OCI-LY3 (cell line): ENCODE results near the gene LRFN4.

Experiments
- H2AFZ ChIP-seq: fragments of 200-600, 300-600 bp; shearing (Covaris generic); 2 replicates; pipeline ENCODE4 v1.6.0; 2014; ENCODE audit warnings: antibody characterized with exemption, low read depth, low read length
- H3K27ac ChIP-seq: fragments of 200-600, 300-600 bp; sonication (generic); 2 replicates; pipeline ENCODE4 v1.5.1; 2014; ENCODE audit warnings: mild to moderate bottlenecking, low read length, moderate library complexity, mixed read lengths
- H3K27me3 ChIP-seq: fragments of 200-600, 300-600 bp; sonication (generic); 2 replicates; pipeline ENCODE4 v1.6.1; 2014; ENCODE audit warnings: low read depth, low read length, mixed read lengths
- H3K36me3 ChIP-seq: fragments of 200-600, 300-600 bp; sonication (generic); replicated peaks from 2 replicates; pipeline ENCODE3; 2014; ENCODE audit warnings: low read depth, low read length, mixed read lengths
- H3K4me1 ChIP-seq: fragments of 300-600, 200-600 bp; sonication (generic); 2 replicates; pipeline ENCODE4 v1.6.1; 2014; ENCODE audit warnings: low read length, mixed read lengths
- H3K4me2 ChIP-seq: fragments of 200-600, 300-600 bp; sonication (generic); 2 replicates; pipeline ENCODE4 v1.6.1; 2014; ENCODE audit warnings: low read length, mixed read lengths
- H3K4me3 ChIP-seq: fragments of 300-600, 200-600 bp; sonication (generic); 2 replicates; pipeline ENCODE4 v1.5.1; 2014; ENCODE audit warnings: antibody characterized with exemption, mild to moderate bottlenecking, low read length, moderate library complexity
- H3K79me2 ChIP-seq: fragments of 300-600, 200-600 bp; shearing (Covaris generic); 2 replicates; pipeline ENCODE4 v1.6.1; 2014; ENCODE audit warnings: mild to moderate bottlenecking, low read length, mixed read lengths
- H3K9ac ChIP-seq: fragments of 300-600, 200-600 bp; shearing (Covaris generic); 2 replicates; pipeline ENCODE4 v1.6.0; 2014; ENCODE audit warnings: mild to moderate bottlenecking, low read length, moderate library complexity
- H3K9me3 ChIP-seq: fragments of 200-600, 300-600 bp; shearing (Covaris generic); 2 replicates; pipeline ENCODE4 v1.6.1; 2014; ENCODE audit warnings: low read length, mixed read lengths; ENCODE audit not compliant: insufficient read depth
- H4K20me1 ChIP-seq: fragments of 200-600, 300-600 bp; sonication (generic); 2 replicates; pipeline ENCODE4 v1.6.1; 2016; ENCODE audit warnings: low read length, mixed read lengths; ENCODE audit not compliant: insufficient read depth
- EZH2phosphoT487 ChIP-seq: fragments of 200-600 bp; shearing (Covaris generic); IDR thresholded peaks from 2 replicates; pipeline ENCODE4 v1.6.1; 2018; ENCODE audit warnings: antibody characterized with exemption, mixed run types, low read depth
- TF ChIP-seq, protein P1 (sequence below): fragments of 200-600, 300-600 bp; sonication (generic); IDR thresholded peaks from 2 replicates; pipeline ENCODE4 v1.5.1; 2014; ENCODE audit warnings: antibody characterized with exemption, low read length, low read depth

LRFN4 gene

DNA sequence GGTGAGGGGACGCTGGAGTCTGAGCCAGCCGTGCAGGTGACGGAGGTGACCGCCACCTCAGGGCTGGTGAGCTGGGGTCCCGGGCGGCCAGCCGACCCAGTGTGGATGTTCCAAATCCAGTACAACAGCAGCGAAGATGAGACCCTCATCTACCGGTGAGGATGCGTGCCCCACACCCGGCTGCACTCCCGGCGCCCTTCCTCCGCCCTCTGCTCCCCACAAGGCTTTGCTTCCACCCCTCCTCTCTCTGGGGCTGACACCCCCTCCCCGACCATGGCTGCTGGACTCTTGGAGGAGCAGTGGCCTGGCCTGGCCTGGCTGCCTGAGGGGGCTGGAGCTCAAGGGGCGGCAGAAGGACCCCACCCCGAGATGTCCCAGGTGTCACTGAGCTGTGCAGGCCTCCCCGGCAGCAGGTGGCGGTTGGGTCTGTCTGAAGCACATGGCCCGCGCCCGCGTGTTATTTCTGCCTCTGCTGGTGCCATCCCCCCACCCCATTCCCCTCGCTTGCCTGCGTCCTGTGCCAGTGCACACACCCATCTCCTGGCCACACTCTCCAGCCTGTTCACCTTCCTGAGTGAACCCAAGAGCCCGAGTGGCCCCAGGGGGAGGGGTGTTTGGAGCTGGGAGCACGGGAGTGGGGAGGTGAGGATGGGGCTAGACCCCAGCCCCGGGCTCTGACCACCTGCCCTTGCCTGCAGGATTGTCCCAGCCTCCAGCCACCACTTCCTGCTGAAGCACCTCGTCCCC is 2.2 kb downstream of the LRFN4 start:
- peaks cover 10% of the 10 kb centered on the region for H3K4me1 ChIP-seq
- no peaks in the 10 kb centered on the region for H3K9me3 ChIP-seq
- no peaks in the 10 kb centered on the region for H4K20me1 ChIP-seq
- H3K9ac ChIP-seq: no peak overlapping the region
- H2AFZ ChIP-seq: no peak overlapping the region
- no peak overlapping the region for H3K27ac ChIP-seq
- no peak overlapping the region for H3K4me2 ChIP-seq
- H3K79me2 ChIP-seq: peaks cover 8% of the 10 kb centered on the region
- TF ChIP-seq, protein P1, sequence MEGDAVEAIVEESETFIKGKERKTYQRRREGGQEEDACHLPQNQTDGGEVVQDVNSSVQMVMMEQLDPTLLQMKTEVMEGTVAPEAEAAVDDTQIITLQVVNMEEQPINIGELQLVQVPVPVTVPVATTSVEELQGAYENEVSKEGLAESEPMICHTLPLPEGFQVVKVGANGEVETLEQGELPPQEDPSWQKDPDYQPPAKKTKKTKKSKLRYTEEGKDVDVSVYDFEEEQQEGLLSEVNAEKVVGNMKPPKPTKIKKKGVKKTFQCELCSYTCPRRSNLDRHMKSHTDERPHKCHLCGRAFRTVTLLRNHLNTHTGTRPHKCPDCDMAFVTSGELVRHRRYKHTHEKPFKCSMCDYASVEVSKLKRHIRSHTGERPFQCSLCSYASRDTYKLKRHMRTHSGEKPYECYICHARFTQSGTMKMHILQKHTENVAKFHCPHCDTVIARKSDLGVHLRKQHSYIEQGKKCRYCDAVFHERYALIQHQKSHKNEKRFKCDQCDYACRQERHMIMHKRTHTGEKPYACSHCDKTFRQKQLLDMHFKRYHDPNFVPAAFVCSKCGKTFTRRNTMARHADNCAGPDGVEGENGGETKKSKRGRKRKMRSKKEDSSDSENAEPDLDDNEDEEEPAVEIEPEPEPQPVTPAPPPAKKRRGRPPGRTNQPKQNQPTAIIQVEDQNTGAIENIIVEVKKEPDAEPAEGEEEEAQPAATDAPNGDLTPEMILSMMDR: no peak
- TF ChIP-seq EZH2phosphoT487: no peak
- peaks cover 4% of the 10 kb centered on the region for H3K36me3 ChIP-seq
- no peaks in the 10 kb centered on the region for H3K27me3 ChIP-seq
- H3K4me3 ChIP-seq: no peak overlapping the region

DNA sequence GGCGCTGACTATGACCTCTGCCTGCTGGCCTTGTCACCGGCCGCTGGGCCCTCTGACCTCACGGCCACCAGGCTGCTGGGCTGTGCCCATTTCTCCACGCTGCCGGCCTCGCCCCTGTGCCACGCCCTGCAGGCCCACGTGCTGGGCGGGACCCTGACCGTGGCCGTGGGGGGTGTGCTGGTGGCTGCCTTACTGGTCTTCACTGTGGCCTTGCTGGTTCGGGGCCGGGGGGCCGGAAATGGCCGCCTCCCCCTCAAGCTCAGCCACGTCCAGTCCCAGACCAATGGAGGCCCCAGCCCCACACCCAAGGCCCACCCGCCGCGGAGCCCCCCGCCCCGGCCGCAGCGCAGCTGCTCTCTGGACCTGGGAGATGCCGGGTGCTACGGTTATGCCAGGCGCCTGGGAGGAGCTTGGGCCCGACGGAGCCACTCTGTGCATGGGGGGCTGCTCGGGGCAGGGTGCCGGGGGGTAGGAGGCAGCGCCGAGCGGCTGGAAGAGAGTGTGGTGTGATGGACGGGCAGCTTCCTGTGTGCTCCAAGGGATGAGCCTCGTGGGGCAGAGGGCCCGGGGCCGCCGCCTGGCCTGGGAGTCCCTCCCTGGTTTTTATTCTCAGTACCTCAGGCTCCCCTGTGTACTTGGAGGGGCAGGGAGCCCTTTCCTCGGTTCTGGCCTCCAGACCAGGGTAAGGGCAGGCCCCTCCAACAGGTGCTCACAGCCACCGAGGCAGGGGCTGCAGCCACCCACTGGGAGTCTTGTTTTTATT is 3.0 kb downstream of the LRFN4 start:
- Histone ChIP-seq H3K36me3 (peaks cover 4% of the 10 kb centered on the region), H4K20me1 (no peaks in the 10 kb centered on the region), H3K9ac (no peak overlapping the region), H3K4me1 (peaks cover 16% of the 10 kb centered on the region), H3K4me2 (no peak overlapping the region), H3K79me2 (peaks cover 8% of the 10 kb centered on the region), H2AFZ (no peak overlapping the region), H3K9me3 (no peaks in the 10 kb centered on the region), H3K27ac (no peak overlapping the region), H3K4me3 (no peak overlapping the region), H3K27me3 (no peaks in the 10 kb centered on the region)
- TF ChIP-seq, protein P1: no peak
- no peak for TF ChIP-seq EZH2phosphoT487

DNA sequence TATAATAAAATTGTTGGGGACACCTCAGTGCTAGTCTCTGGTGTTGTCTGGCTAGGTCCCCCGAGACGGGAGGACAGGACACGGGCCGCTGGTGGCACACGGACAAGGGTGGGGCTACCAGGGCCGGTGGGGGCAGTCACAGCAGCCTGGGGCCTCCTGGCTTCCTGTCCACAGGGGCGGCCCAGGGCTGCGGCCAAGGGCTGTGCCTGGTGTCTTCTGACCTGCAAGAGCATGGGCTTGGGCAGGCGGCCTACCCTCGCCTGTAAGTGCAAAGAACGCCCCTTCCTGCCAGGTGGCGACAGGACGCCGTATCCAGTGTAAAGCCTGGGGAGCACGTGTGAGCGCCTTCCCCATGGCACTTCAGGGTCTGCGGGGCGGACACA is 3.6 kb downstream of the LRFN4 start:
- TF ChIP-seq, protein P1: no peak
- TF ChIP-seq EZH2phosphoT487: no peak
- no peaks in the 10 kb centered on the region for H4K20me1 ChIP-seq
- H3K79me2 ChIP-seq: peaks cover 8% of the 10 kb centered on the region
- no peak overlapping the region for H3K4me2 ChIP-seq
- peaks cover 4% of the 10 kb centered on the region for H3K36me3 ChIP-seq
- H2AFZ ChIP-seq: no peak overlapping the region
- H3K9me3 ChIP-seq: no peaks in the 10 kb centered on the region
- no peak overlapping the region for H3K4me3 ChIP-seq
- no peak overlapping the region for H3K9ac ChIP-seq
- H3K4me1 ChIP-seq: peaks cover 16% of the 10 kb centered on the region
- H3K27ac ChIP-seq: no peak overlapping the region
- H3K27me3 ChIP-seq: no peaks in the 10 kb centered on the region

DNA sequence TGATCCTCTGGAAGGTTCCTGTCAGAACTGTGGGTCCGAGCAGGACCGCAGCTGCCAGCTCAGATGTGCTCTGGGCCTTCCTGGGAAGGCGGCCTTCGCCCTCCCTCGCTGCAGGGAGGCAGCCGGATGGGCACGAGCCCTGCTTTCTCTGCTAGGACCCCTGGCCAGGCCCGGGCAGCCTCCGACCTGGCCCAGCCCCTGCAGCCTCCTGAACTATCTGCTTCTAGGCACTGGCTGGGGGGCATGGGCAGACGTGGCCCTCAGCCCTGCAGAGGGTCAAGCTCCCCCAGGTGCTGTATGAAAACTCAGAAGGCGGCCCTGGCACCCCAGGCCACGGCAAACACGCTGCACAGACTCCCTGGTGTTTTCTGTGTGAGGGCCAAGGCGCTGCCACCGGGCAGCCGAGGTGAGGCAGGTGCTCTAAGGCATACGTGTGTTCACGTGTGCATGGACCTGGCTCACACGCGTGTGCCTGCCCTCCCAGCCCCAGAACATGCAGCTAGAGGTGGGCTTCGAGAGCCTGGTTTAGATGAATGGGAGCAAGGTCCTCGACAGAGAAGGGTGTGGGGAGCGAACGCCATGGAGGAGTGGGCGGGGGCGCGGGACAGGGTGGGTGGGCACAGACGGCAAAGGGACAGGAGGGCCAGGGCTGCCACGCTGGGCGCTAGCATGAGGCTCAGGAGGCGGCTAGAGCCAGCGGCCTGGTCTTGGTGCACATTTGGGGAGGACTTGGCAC is 4.3 kb downstream of the LRFN4 start:
- Histone ChIP-seq H3K4me2 (no peak overlapping the region), H4K20me1 (no peaks in the 10 kb centered on the region), H3K4me1 (peaks cover 12% of the 10 kb centered on the region)

More for the DNA sequence above, 4.3 kb downstream of the LRFN4 start:
- peaks cover 8% of the 10 kb centered on the region for H3K79me2 ChIP-seq
- no peaks in the 10 kb centered on the region for H3K9me3 ChIP-seq
- TF ChIP-seq EZH2phosphoT487: no peak
- TF ChIP-seq, protein P1: no peak
- H3K27ac ChIP-seq: no peak overlapping the region
- no peaks in the 10 kb centered on the region for H3K27me3 ChIP-seq
- H3K36me3 ChIP-seq: peaks cover 4% of the 10 kb centered on the region
- no peak overlapping the region for H2AFZ ChIP-seq
- no peak overlapping the region for H3K4me3 ChIP-seq
- no peak overlapping the region for H3K9ac ChIP-seq
